H1 (cell line): ENCODE data around the gene POLR1D. TPM values are rescaled to one million over a fixed set of nuclear protein-coding genes. Genes with fewer than 3 reads are reported as not detected.

Experiments
- ASH2L ChIP-seq: fragments of 200-600, 300-600 bp; sonication (generic); IDR thresholded peaks from one replicate; pipeline ENCODE4 v1.7.1; 2017; ENCODE audit warnings: low read length
- ATF2 ChIP-seq: IDR thresholded peaks from 2 replicates; pipeline ENCODE4 v1.6.1; 2012; ENCODE audit warnings: low read length, inconsistent platforms
- BCL11A ChIP-seq, 2 experiments: IDR thresholded peaks; one replicate each; pipeline ENCODE4 v1.6.1; 2011; ENCODE audit warnings: low read depth in 2 of 2, low read length in 2 of 2, mild to moderate bottlenecking in 2 of 2
- CHD7 ChIP-seq: fragments of 300-600 bp; sonication (generic); IDR thresholded peaks from 2 replicates; pipeline ENCODE4 v1.7.1; 2012; ENCODE audit warnings: low read length, moderate library complexity, mild to moderate bottlenecking, inconsistent platforms; ENCODE audit not compliant: insufficient replicate concordance
- GABPA ChIP-seq: IDR thresholded peaks from 2 replicates; pipeline ENCODE4 v1.6.1; 2011; ENCODE audit warnings: mild to moderate bottlenecking, low read length, moderate library complexity, borderline replicate concordance; ENCODE audit not compliant: insufficient read depth
- JUN ChIP-seq: IDR thresholded peaks from 2 replicates; pipeline ENCODE4 v1.6.1; 2011; ENCODE audit warnings: low read depth, mild to moderate bottlenecking, improper control_type of control experiment, low read length
- NRF1 ChIP-seq: IDR thresholded peaks from 2 replicates; pipeline ENCODE4 v1.6.1; 2011; ENCODE audit warnings: mild to moderate bottlenecking, low read depth, low read length, improper control_type of control experiment
- RBBP5 ChIP-seq: IDR thresholded peaks from 2 replicates; pipeline ENCODE4 v1.7.1; 2012; ENCODE audit warnings: low read depth, mild to moderate bottlenecking, inconsistent platforms, low read length, moderate library complexity, borderline replicate concordance
- SIRT6 ChIP-seq: IDR thresholded peaks from one replicate; pipeline ENCODE4 v1.7.1; 2012; ENCODE audit warnings: low read length, inconsistent platforms
- SRF ChIP-seq: IDR thresholded peaks from 2 replicates; pipeline ENCODE4 v1.6.1; 2011; ENCODE audit warnings: mild to moderate bottlenecking, low read depth, low read length, moderate library complexity
- polyA plus RNA-seq, 7 experiments: library from polyadenylated mRNA; depleted of rRNA in 3 of 7; stranded (reverse) in 5 of 7; unstranded in 2 of 7; fragments of >200 nt in 5 of 7; fragments of 200-250 nt in 2 of 7; gene quantifications; 1 replicate in 5 of 7; 2 replicates in 1 of 7; 4 replicates in 1 of 7; pipeline versions ENCODE4 v1.2.1 to v1.2.3, GENCODE V29; 2011 to 2013; ENCODE audit warnings: missing spikeins in 2 of 7, mixed read lengths in 2 of 7
- total RNA-seq: library from RNA; stranded (reverse); fragmentation: NEBNext Ultra II Directional; extraction: Animal tissue kit (Norgen Biotek cat#: 25700); gene quantifications from 2 replicates; pipeline ENCODE4 v1.2.1, GENCODE V29; 2021

The POLR1D gene
- total and polyA plus RNA-seq, 2 of the 8 experiments (the other 6 are each of a cell fraction or from before 2014, with no cell fraction given), result 226 to 232 TPM

GRCh38 chr13:27619093-27619727 lies 2.5 kb upstream of the POLR1D start (continued):
- no peak for TF ChIP-seq ATF2
- TF ChIP-seq GABPA, result no peak
- no peak for TF ChIP-seq SIRT6
- TF ChIP-seq JUN, result no peak
- no peak for TF ChIP-seq BCL11A (IDR thresholded peaks at IDR 0.05; ENCODE audit: low read depth in 2 of 2, low read length in 2 of 2)
- no peak for TF ChIP-seq ASH2L
- TF ChIP-seq RBBP5, result no peak
- TF ChIP-seq NRF1, result no peak
- no peak for TF ChIP-seq CHD7
- TF ChIP-seq SRF, result no peak
